SK-N-SH treated with all-trans-retinoic acid at 6 μM for 48 hours (cell line): ENCODE data around the gene ARF1.

Source experiments
- ATAC-seq: fragments of 200-7000 bp; cut with Tn5 transposase; 3 replicates; pipeline ENCODE4 v1.9.1; 2020; ENCODE audit warnings: mild to moderate bottlenecking, moderate library complexity
- ARNTL ChIP-seq: fragments of 450-650 bp; formaldehyde crosslinking; IDR thresholded peaks from 2 replicates; pipeline ENCODE4 v1.5.0; 2020; ENCODE audit warnings: low read depth, mild to moderate bottlenecking, moderate library complexity, borderline replicate concordance
- BACH2 ChIP-seq: fragments of 250-450 bp; sonication (Bioruptor Pico); IDR thresholded peaks from 2 replicates; pipeline ENCODE4 v1.9.0; 2021; ENCODE audit warnings: mild to moderate bottlenecking, borderline replicate concordance
- CSDC2 ChIP-seq: fragments of 250-450 bp; sonication (Bioruptor Pico); IDR thresholded peaks from 2 replicates; pipeline ENCODE4 v1.5.0; 2020; ENCODE audit warnings: mild to moderate bottlenecking, moderate library complexity
- CSRNP3 ChIP-seq: fragments of 250-450 bp; sonication (Bioruptor Pico); IDR thresholded peaks from 2 replicates; pipeline ENCODE4 v1.5.1; 2021; ENCODE audit warnings: mild to moderate bottlenecking, moderate library complexity
- ESRRG ChIP-seq: fragments of 250-450 bp; sonication (Bioruptor Pico); IDR thresholded peaks from 2 replicates; pipeline ENCODE4 v1.6.1; 2021; ENCODE audit warnings: mild to moderate bottlenecking
- GLIS3 ChIP-seq: fragments of 250-450 bp; sonication (Bioruptor Pico); IDR thresholded peaks from 2 replicates; pipeline ENCODE4 v1.5.0; 2020; ENCODE audit warnings: mild to moderate bottlenecking, moderate library complexity
- ISL1 ChIP-seq: fragments of 250-450 bp; sonication (Bioruptor Pico); IDR thresholded peaks from 2 replicates; pipeline ENCODE4 v2.1.2; 2022; ENCODE audit warnings: mild to moderate bottlenecking, moderate library complexity
- PPARA ChIP-seq: fragments of 250-450 bp; sonication (Bioruptor Pico); IDR thresholded peaks from 2 replicates; pipeline ENCODE4 v1.5.0; 2020; ENCODE audit warnings: mild to moderate bottlenecking, borderline replicate concordance
- RARB ChIP-seq: fragments of 250-450 bp; sonication (Bioruptor Pico); IDR thresholded peaks from 2 replicates; pipeline ENCODE4 v1.8.0; 2021; ENCODE audit warnings: mild to moderate bottlenecking, moderate library complexity
- TCF4 ChIP-seq: fragments of 250-450 bp; sonication (Bioruptor Pico); IDR thresholded peaks from 2 replicates; pipeline ENCODE4 v1.8.0; 2021; ENCODE audit warnings: mild to moderate bottlenecking, moderate library complexity, borderline replicate concordance
- TOX ChIP-seq: fragments of 250-450 bp; sonication (Bioruptor Pico); IDR thresholded peaks from 2 replicates; pipeline ENCODE4 v1.8.0; 2021; ENCODE audit warnings: mild to moderate bottlenecking, moderate library complexity, borderline replicate concordance
- ZC3H10 ChIP-seq: fragments of 250-450 bp; sonication (Bioruptor Pico); IDR thresholded peaks from 2 replicates; pipeline ENCODE4 v1.5.1; 2021; ENCODE audit warnings: mild to moderate bottlenecking, moderate library complexity
- ZFP3 ChIP-seq: fragments of 250-450 bp; sonication (Bioruptor Pico); IDR thresholded peaks from 2 replicates; pipeline ENCODE4 v1.5.0; 2020; ENCODE audit warnings: mild to moderate bottlenecking, moderate library complexity
- ZFP30 ChIP-seq: fragments of 450-650 bp; formaldehyde crosslinking; IDR thresholded peaks from 2 replicates; pipeline ENCODE4 v1.5.0; 2022; ENCODE audit warnings: mild to moderate bottlenecking, moderate library complexity
- ZNF70 ChIP-seq: fragments of 450-650 bp; formaldehyde crosslinking; IDR thresholded peaks from 2 replicates; pipeline ENCODE4 v1.5.0; 2020; ENCODE audit warnings: mild to moderate bottlenecking, moderate library complexity
- ZNF8 ChIP-seq: fragments of 450-650 bp; formaldehyde crosslinking; IDR thresholded peaks from 2 replicates; pipeline ENCODE4 v1.5.0; 2020; ENCODE audit warnings: mild to moderate bottlenecking, moderate library complexity
- TF ChIP-seq, protein P1 (sequence below): fragments of 250-450 bp; sonication (Bioruptor Pico); IDR thresholded peaks from 2 replicates; pipeline ENCODE4 v1.5.1; 2020; ENCODE audit warnings: low read depth, mild to moderate bottlenecking, moderate library complexity
- TF ChIP-seq, protein P2 (sequence below): fragments of 250-450 bp; sonication (Bioruptor Pico); IDR thresholded peaks from 2 replicates; pipeline ENCODE4 v1.8.0; 2021; ENCODE audit warnings: low read depth, mild to moderate bottlenecking, moderate library complexity, borderline replicate concordance
- TF ChIP-seq, protein P3 (sequence below): fragments of 250-450 bp; sonication (Bioruptor Pico); IDR thresholded peaks from 2 replicates; pipeline ENCODE4 v1.5.0; 2020; ENCODE audit warnings: mild to moderate bottlenecking, moderate library complexity

Gene ARF1

DNA sequence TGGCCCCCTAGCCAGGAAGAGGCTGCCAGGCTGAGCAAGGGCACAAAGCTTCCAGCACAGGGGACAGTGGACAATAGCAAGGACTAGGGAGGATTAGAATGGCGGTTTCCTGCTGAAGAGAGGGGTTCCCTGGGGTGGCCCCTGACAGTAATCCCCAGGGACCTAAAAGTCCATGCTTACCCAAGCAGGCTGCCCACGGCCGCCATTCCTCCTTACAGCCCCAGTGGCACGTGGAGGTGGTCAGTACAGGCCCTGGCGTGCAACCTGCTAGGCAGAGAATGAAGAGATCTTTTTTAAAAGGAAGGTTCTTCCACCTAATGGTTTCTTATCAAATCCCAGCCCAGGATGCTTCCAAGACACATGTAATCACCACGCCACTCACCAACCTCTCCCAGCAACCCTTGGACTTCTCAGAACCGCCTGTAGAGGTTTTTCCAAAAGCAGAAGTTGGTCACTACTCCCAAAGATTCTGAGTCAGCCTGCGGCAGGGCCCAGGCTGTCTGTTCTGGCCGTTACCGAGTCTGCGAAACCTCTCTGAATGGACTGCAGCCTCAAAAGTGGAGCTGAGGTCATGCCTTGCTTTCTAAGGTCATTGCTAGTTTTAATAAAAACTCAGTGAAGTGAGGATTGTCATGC, 25.7 kb downstream of the ARF1 start:
- ATAC-seq: no peak
- TF ChIP-seq RARB (CRISPR knock-in tag) (no peak), ZFP3 (CRISPR knock-in tag) (no peak), ARNTL (no peak), ZFP30 (CRISPR knock-in tag) (no peak), CSDC2 (CRISPR knock-in tag) (no peak), PPARA (CRISPR knock-in tag) (no peak), CSRNP3 (CRISPR knock-in tag) (no peak)
- TF ChIP-seq, protein P1, sequence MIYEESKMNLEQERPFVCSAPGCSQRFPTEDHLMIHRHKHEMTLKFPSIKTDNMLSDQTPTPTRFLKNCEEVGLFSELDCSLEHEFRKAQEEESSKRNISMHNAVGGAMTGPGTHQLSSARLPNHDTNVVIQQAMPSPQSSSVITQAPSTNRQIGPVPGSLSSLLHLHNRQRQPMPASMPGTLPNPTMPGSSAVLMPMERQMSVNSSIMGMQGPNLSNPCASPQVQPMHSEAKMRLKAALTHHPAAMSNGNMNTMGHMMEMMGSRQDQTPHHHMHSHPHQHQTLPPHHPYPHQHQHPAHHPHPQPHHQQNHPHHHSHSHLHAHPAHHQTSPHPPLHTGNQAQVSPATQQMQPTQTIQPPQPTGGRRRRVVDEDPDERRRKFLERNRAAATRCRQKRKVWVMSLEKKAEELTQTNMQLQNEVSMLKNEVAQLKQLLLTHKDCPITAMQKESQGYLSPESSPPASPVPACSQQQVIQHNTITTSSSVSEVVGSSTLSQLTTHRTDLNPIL (CRISPR knock-in tag): no peak

GRCh38 chr1:228108742-228109072, 26.2 kb downstream of the ARF1 start:
- no peak; the same call in 1 of the 3 replicates for ATAC-seq
- no peak for TF ChIP-seq ZFP3 (CRISPR knock-in tag)
- TF ChIP-seq, protein P1 (CRISPR knock-in tag): no peak
- TF ChIP-seq, protein P2, sequence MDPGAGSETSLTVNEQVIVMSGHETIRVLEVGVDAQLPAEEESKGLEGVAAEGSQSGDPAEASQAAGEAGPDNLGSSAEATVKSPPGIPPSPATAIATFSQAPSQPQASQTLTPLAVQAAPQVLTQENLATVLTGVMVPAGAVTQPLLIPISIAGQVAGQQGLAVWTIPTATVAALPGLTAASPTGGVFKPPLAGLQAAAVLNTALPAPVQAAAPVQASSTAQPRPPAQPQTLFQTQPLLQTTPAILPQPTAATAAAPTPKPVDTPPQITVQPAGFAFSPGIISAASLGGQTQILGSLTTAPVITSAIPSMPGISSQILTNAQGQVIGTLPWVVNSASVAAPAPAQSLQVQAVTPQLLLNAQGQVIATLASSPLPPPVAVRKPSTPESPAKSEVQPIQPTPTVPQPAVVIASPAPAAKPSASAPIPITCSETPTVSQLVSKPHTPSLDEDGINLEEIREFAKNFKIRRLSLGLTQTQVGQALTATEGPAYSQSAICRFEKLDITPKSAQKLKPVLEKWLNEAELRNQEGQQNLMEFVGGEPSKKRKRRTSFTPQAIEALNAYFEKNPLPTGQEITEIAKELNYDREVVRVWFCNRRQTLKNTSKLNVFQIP (CRISPR knock-in tag): no peak
- no peak for TF ChIP-seq BACH2 (CRISPR knock-in tag)
- no peak for TF ChIP-seq ARNTL
- no peak for TF ChIP-seq TCF4 (CRISPR knock-in tag)
- TF ChIP-seq RARB (CRISPR knock-in tag): no peak
- TF ChIP-seq CSDC2 (CRISPR knock-in tag): no peak
- no peak for TF ChIP-seq TOX
- no peak for TF ChIP-seq ISL1
- no peak for TF ChIP-seq PPARA (CRISPR knock-in tag)
- no peak for TF ChIP-seq ZNF8 (CRISPR knock-in tag)
- no peak for TF ChIP-seq CSRNP3 (CRISPR knock-in tag)
- TF ChIP-seq ZC3H10: no peak
- TF ChIP-seq ZFP30 (CRISPR knock-in tag): no peak
- no peak for TF ChIP-seq ZNF70 (CRISPR knock-in tag)
- TF ChIP-seq, protein P3, sequence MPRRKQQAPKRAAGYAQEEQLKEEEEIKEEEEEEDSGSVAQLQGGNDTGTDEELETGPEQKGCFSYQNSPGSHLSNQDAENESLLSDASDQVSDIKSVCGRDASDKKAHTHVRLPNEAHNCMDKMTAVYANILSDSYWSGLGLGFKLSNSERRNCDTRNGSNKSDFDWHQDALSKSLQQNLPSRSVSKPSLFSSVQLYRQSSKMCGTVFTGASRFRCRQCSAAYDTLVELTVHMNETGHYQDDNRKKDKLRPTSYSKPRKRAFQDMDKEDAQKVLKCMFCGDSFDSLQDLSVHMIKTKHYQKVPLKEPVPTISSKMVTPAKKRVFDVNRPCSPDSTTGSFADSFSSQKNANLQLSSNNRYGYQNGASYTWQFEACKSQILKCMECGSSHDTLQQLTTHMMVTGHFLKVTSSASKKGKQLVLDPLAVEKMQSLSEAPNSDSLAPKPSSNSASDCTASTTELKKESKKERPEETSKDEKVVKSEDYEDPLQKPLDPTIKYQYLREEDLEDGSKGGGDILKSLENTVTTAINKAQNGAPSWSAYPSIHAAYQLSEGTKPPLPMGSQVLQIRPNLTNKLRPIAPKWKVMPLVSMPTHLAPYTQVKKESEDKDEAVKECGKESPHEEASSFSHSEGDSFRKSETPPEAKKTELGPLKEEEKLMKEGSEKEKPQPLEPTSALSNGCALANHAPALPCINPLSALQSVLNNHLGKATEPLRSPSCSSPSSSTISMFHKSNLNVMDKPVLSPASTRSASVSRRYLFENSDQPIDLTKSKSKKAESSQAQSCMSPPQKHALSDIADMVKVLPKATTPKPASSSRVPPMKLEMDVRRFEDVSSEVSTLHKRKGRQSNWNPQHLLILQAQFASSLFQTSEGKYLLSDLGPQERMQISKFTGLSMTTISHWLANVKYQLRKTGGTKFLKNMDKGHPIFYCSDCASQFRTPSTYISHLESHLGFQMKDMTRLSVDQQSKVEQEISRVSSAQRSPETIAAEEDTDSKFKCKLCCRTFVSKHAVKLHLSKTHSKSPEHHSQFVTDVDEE (CRISPR knock-in tag): no peak
- TF ChIP-seq ESRRG (CRISPR knock-in tag): no peak
- no peak for TF ChIP-seq GLIS3 (CRISPR knock-in tag)
